Smooth muscle cell (in vitro differentiated cells): ENCODE data around the gene CARMIL3. TPM values are rescaled to one million over a fixed set of nuclear protein-coding genes. Genes with fewer than 3 reads are reported as not detected.
A peak's percentile ranks its signal among the peaks of the same experiment; 100 is the strongest.

Experiments used
- DNase-seq: peaks from one replicate; lab custom pipeline; 2025; ENCODE audit not compliant: unreplicated experiment; lab: John Stamatoyannopoulos, UW
- H2AFZ ChIP-seq: fragments of 200-600 bp; sonication (generic); 2 replicates; pipeline ENCODE4 v1.6.0; 2016; ENCODE audit warnings: antibody characterized with exemption, low read depth, mild to moderate bottlenecking
- H3F3A ChIP-seq: fragments of 200-600 bp; sonication (generic); 2 replicates; pipeline ENCODE4 v1.6.0; 2017; ENCODE audit warnings: antibody characterized with exemption, low read depth
- H3K27ac ChIP-seq: fragments of 200-600 bp; sonication (generic); 2 replicates; pipeline ENCODE4 v1.5.1; 2016; ENCODE audit warnings: low read depth, mild to moderate bottlenecking
- H3K27me3 ChIP-seq: fragments of 200-600 bp; sonication (generic); 2 replicates; pipeline ENCODE4 v1.6.1; 2016; ENCODE audit warnings: low read depth, mild to moderate bottlenecking
- H3K36me3 ChIP-seq: fragments of 200-600 bp; sonication (generic); 2 replicates; pipeline ENCODE4 v1.5.1; 2016; ENCODE audit warnings: low read depth
- H3K4me1 ChIP-seq: fragments of 200-600 bp; sonication (generic); 2 replicates; pipeline ENCODE4 v1.5.1; 2016; ENCODE audit warnings: low read depth
- H3K4me2 ChIP-seq: fragments of 200-600 bp; sonication (generic); 2 replicates; pipeline ENCODE4 v1.6.0; 2016; ENCODE audit warnings: mild to moderate bottlenecking
- H3K4me3 ChIP-seq: fragments of 200-600 bp; sonication (generic); 2 replicates; pipeline ENCODE4 v1.5.1; 2016; ENCODE audit warnings: mild to moderate bottlenecking
- H3K79me2 ChIP-seq: fragments of 200-600 bp; sonication (generic); 2 replicates; pipeline ENCODE4 v1.6.0; 2016; ENCODE audit warnings: low read depth, mild to moderate bottlenecking
- H3K9ac ChIP-seq: fragments of 200-600 bp; sonication (generic); 2 replicates; pipeline ENCODE4 v1.6.0; 2016; ENCODE audit warnings: low read depth
- H3K9me3 ChIP-seq: fragments of 200-600 bp; sonication (generic); replicated peaks from 2 replicates; pipeline ENCODE4 v1.5.1; 2016; ENCODE audit warnings: low read depth
- H4K20me1 ChIP-seq: fragments of 200-600 bp; sonication (generic); 2 replicates; pipeline ENCODE4 v1.6.0; 2016; ENCODE audit warnings: low read depth
- WGBS: methylation state at CpG from one replicate; pipeline ENCODE4 v1.1.7; 2016; ENCODE audit warnings: low lambda C conversion rate; 5-methylcytosine and 5-hydroxymethylcytosine counted together
- polyA plus RNA-seq: library from polyadenylated mRNA; unstranded; fragments of >200 nt; fragmentation: Nextera tagmentation; extraction: Ambion mirVana; gene quantifications from 2 replicates; pipeline ENCODE4 v1.2.1, GENCODE V29; 2016
- total RNA-seq: library from RNA; depleted of rRNA; stranded (reverse); fragments of >200 nt; gene quantifications from 2 replicates; pipeline ENCODE4 v1.2.3, GENCODE V29; 2014
- TF ChIP-seq, protein P1 (sequence below): fragments of 200-600 bp; sonication (generic); IDR thresholded peaks from 2 replicates; pipeline ENCODE4 v1.5.1; 2017; ENCODE audit warnings: borderline replicate concordance, mild to moderate bottlenecking, antibody characterized with exemption; ENCODE audit not compliant: insufficient read depth, poor library complexity, severe bottlenecking

Gene CARMIL3
- total and polyA plus RNA-seq, 2 experiments from 2014 or later: not detected

DNA sequence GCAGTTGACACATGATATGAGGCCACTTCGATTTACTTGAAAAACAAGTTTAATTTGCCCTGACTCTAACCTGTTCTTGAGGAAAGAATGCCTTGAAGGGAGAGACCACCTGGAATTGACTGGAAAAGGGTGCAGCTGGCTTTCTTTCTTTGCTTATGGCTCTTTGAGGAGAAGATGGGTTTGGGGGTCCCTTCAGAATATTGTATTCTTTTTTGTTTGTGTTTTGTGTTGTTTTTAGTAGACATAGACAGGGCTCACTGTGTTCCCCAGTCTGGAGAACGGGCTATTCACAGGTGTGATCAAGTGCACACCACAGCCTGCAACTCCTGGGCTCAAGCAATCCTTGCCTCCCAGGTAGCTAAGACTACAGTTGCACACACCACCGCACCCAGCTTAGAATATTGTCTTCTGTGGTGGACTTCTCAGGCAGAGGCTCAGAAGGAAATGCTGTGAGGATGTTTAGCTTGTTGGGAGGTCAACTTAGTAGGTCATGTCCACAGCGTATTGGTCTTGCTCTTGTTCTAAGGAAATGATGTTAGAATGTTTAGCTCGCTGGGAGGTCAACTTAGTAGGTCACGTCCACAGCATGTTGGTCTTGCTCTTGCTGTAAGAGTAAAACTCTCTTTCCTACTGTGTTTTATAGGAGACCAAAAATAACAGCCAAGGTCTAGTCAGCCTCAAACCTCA is 64.5 kb downstream of the CARMIL3 start:
- Histone ChIP-seq H2AFZ (no peak overlapping the region), H3F3A (no peaks in the 10 kb centered on the region), H3K4me1 (peaks cover 12% of the 10 kb centered on the region), H3K9ac (no peak overlapping the region), H3K4me3 (peak overlapping the region; percentile 80), H3K79me2 (peaks cover 11% of the 10 kb centered on the region), H3K27me3 (no peaks in the 10 kb centered on the region), H4K20me1 (no peaks in the 10 kb centered on the region), H3K27ac (no peak overlapping the region), H3K9me3 (no peaks in the 10 kb centered on the region), H3K4me2 (peak overlapping the region; percentile 97), H3K36me3 (peaks cover under 1% of the 10 kb centered on the region)
- no peak for DNase-seq
- TF ChIP-seq, protein P1, sequence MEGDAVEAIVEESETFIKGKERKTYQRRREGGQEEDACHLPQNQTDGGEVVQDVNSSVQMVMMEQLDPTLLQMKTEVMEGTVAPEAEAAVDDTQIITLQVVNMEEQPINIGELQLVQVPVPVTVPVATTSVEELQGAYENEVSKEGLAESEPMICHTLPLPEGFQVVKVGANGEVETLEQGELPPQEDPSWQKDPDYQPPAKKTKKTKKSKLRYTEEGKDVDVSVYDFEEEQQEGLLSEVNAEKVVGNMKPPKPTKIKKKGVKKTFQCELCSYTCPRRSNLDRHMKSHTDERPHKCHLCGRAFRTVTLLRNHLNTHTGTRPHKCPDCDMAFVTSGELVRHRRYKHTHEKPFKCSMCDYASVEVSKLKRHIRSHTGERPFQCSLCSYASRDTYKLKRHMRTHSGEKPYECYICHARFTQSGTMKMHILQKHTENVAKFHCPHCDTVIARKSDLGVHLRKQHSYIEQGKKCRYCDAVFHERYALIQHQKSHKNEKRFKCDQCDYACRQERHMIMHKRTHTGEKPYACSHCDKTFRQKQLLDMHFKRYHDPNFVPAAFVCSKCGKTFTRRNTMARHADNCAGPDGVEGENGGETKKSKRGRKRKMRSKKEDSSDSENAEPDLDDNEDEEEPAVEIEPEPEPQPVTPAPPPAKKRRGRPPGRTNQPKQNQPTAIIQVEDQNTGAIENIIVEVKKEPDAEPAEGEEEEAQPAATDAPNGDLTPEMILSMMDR: no peak
- WGBS: 94% methylated on average over 6 of the region's 6 CpGs

DNA sequence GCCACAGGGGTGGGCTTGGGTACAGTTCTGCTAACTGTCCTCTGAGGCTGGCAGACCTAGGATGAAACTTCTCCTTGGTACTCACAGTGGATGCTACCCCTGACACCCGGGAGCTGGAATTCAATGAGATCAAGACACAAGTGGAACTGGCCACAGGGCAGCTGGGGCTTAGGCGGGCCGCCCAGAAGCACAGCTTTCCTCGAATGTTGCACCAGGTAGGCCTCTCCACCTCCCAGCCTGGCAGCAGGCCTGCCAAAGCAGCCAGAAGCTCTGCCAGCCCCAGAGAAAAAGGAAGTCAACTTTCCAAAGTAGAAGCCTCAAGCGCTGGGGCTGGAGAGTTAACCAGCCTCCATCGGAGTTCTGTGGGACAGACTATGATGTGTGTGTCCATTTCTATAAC is 65.4 kb downstream of the CARMIL3 start:
- no peak for DNase-seq
- Histone ChIP-seq H3F3A (no peaks in the 10 kb centered on the region), H3K9me3 (no peaks in the 10 kb centered on the region), H2AFZ (no peak overlapping the region), H3K27me3 (no peaks in the 10 kb centered on the region), H3K36me3 (peaks cover 4% of the 10 kb centered on the region), H3K79me2 (peaks cover 11% of the 10 kb centered on the region), H4K20me1 (no peaks in the 10 kb centered on the region), H3K9ac (no peak overlapping the region), H3K4me3 (no peak overlapping the region), H3K4me1 (peaks cover 12% of the 10 kb centered on the region), H3K4me2 (no peak overlapping the region), H3K27ac (no peak overlapping the region)
- TF ChIP-seq, protein P1: no peak
- 95% methylated on average over 6 of the region's 6 CpGs for WGBS

Other genes starting within 250 kb of the CARMIL3 start
- 16.7 and 33.1 TPM in 2 replicates for gene DHRS4, start 98.2 kb upstream of the CARMIL3 start, total RNA-seq
- 30.9 and 37.4 TPM in 2 replicates for gene DHRS4, start 98.2 kb upstream of the CARMIL3 start, polyA plus RNA-seq
- 8.2 and 10.6 TPM in 2 replicates for gene DHRS4L2, start 63.1 kb upstream of the CARMIL3 start, total RNA-seq
- 21.5 and 26.0 TPM in 2 replicates for gene DHRS4L2, start 63.1 kb upstream of the CARMIL3 start, polyA plus RNA-seq
- gene CPNE6, start 19.6 kb downstream of the CARMIL3 start, total RNA-seq: not detected in 2 replicates
- gene CPNE6, start 19.6 kb downstream of the CARMIL3 start, polyA plus RNA-seq: not detected in 2 replicates
- 21.5 and 25.6 TPM in 2 replicates for gene PCK2, start 42.3 kb downstream of the CARMIL3 start, total RNA-seq
- gene PCK2, start 42.3 kb downstream of the CARMIL3 start, polyA plus RNA-seq: 40.4 and 46.1 TPM in 2 replicates
- gene DCAF11, start 62.8 kb downstream of the CARMIL3 start, total RNA-seq: 43.6 and 46.1 TPM in 2 replicates
- 31.8 and 39.3 TPM in 2 replicates for gene DCAF11, start 62.8 kb downstream of the CARMIL3 start, polyA plus RNA-seq
- gene NRL, start 62.9 kb downstream of the CARMIL3 start, total RNA-seq: 0.18 and 1.9 TPM in 2 replicates
- gene NRL, start 62.9 kb downstream of the CARMIL3 start, polyA plus RNA-seq: 1.3 and 2.6 TPM in 2 replicates
- gene FITM1, start 78.7 kb downstream of the CARMIL3 start, total RNA-seq: 2.7 TPM in 1 of 2 replicates, not detected in the other
- 0.31 and 1.1 TPM in 2 replicates for gene FITM1, start 78.7 kb downstream of the CARMIL3 start, polyA plus RNA-seq
- 41.4 and 49.4 TPM in 2 replicates for gene PSME1, start 84.2 kb downstream of the CARMIL3 start, total RNA-seq
- gene PSME1, start 84.2 kb downstream of the CARMIL3 start, polyA plus RNA-seq: 94.1 and 114 TPM in 2 replicates
- 6.3 and 13.0 TPM in 2 replicates for gene EMC9, start 89.6 kb downstream of the CARMIL3 start, total RNA-seq
- gene EMC9, start 89.6 kb downstream of the CARMIL3 start, polyA plus RNA-seq: 11.9 and 16.9 TPM in 2 replicates
- gene PSME2, start 94.6 kb downstream of the CARMIL3 start, total RNA-seq: 40.7 and 53.2 TPM in 2 replicates
- gene PSME2, start 94.6 kb downstream of the CARMIL3 start, polyA plus RNA-seq: 164 and 166 TPM in 2 replicates
- gene RNF31, start 95.5 kb downstream of the CARMIL3 start, total RNA-seq: 39.3 and 74.8 TPM in 2 replicates
- 23.3 and 25.4 TPM in 2 replicates for gene RNF31, start 95.5 kb downstream of the CARMIL3 start, polyA plus RNA-seq
- 38.2 and 42.7 TPM in 2 replicates for gene IRF9, start 109.3 kb downstream of the CARMIL3 start, total RNA-seq
- 42.0 and 58.3 TPM in 2 replicates for gene IRF9, start 109.3 kb downstream of the CARMIL3 start, polyA plus RNA-seq
- gene REC8, start 120.1 kb downstream of the CARMIL3 start, total RNA-seq: 5.7 and 9.3 TPM in 2 replicates
- gene REC8, start 120.1 kb downstream of the CARMIL3 start, polyA plus RNA-seq: 16.8 and 26.7 TPM in 2 replicates
- gene IPO4, start 136.8 kb downstream of the CARMIL3 start, total RNA-seq: 14.7 and 82.6 TPM in 2 replicates
- gene IPO4, start 136.8 kb downstream of the CARMIL3 start, polyA plus RNA-seq: 20.5 and 26.6 TPM in 2 replicates
- gene TM9SF1, start 143.4 kb downstream of the CARMIL3 start, total RNA-seq: 66.6 and 72.1 TPM in 2 replicates
- gene TM9SF1, start 143.4 kb downstream of the CARMIL3 start, polyA plus RNA-seq: 86.5 and 95.8 TPM in 2 replicates
- 0.85 TPM in 1 of 2 replicates, not detected in the other for gene TSSK4, start 153.7 kb downstream of the CARMIL3 start, total RNA-seq
- 0.89 and 1.3 TPM in 2 replicates for gene TSSK4, start 153.7 kb downstream of the CARMIL3 start, polyA plus RNA-seq
- 29.7 and 32.5 TPM in 2 replicates for gene CHMP4A, start 161.5 kb downstream of the CARMIL3 start, total RNA-seq
- 46.8 and 63.9 TPM in 2 replicates for gene CHMP4A, start 161.5 kb downstream of the CARMIL3 start, polyA plus RNA-seq
- 31.0 and 33.0 TPM in 2 replicates for gene MDP1, start 164.1 kb downstream of the CARMIL3 start, total RNA-seq
- 36.8 and 42.3 TPM in 2 replicates for gene MDP1, start 164.1 kb downstream of the CARMIL3 start, polyA plus RNA-seq
- 209 and 211 TPM in 2 replicates for gene NEDD8, start 180.4 kb downstream of the CARMIL3 start, total RNA-seq
- gene NEDD8, start 180.4 kb downstream of the CARMIL3 start, polyA plus RNA-seq: 375 and 432 TPM in 2 replicates
- gene GMPR2, start 180.9 kb downstream of the CARMIL3 start, total RNA-seq: 38.8 and 65.0 TPM in 2 replicates
- 43.4 and 55.9 TPM in 2 replicates for gene GMPR2, start 180.9 kb downstream of the CARMIL3 start, polyA plus RNA-seq
- gene TINF2, start 190.6 kb downstream of the CARMIL3 start, total RNA-seq: 27.9 and 38.8 TPM in 2 replicates
- 43.6 and 52.5 TPM in 2 replicates for gene TINF2, start 190.6 kb downstream of the CARMIL3 start, polyA plus RNA-seq
- 4.1 and 13.6 TPM in 2 replicates for gene TGM1, start 211.2 kb downstream of the CARMIL3 start, total RNA-seq
- gene TGM1, start 211.2 kb downstream of the CARMIL3 start, polyA plus RNA-seq: 1.6 and 7.7 TPM in 2 replicates
- 15.4 and 18.5 TPM in 2 replicates for gene RABGGTA, start 219.6 kb downstream of the CARMIL3 start, total RNA-seq
- gene RABGGTA, start 219.6 kb downstream of the CARMIL3 start, polyA plus RNA-seq: 33.4 and 38.2 TPM in 2 replicates
- gene DHRS1, start 247.8 kb downstream of the CARMIL3 start, total RNA-seq: 22.5 and 23.3 TPM in 2 replicates
- 25.2 and 27.4 TPM in 2 replicates for gene DHRS1, start 247.8 kb downstream of the CARMIL3 start, polyA plus RNA-seq
- gene NOP9, start 247.8 kb downstream of the CARMIL3 start, total RNA-seq: 9.3 and 11.2 TPM in 2 replicates
- gene NOP9, start 247.8 kb downstream of the CARMIL3 start, polyA plus RNA-seq: 2.7 and 3.3 TPM in 2 replicates